ENCODE data around the gene SIRT2. TPM values are rescaled to one million over a fixed set of nuclear protein-coding genes. Genes with fewer than 3 reads are reported as not detected.

SIRT2 gene
- polyA plus RNA-seq, 3 donors = 57.5 to 65.9 (median 64.3) TPM

DNA sequence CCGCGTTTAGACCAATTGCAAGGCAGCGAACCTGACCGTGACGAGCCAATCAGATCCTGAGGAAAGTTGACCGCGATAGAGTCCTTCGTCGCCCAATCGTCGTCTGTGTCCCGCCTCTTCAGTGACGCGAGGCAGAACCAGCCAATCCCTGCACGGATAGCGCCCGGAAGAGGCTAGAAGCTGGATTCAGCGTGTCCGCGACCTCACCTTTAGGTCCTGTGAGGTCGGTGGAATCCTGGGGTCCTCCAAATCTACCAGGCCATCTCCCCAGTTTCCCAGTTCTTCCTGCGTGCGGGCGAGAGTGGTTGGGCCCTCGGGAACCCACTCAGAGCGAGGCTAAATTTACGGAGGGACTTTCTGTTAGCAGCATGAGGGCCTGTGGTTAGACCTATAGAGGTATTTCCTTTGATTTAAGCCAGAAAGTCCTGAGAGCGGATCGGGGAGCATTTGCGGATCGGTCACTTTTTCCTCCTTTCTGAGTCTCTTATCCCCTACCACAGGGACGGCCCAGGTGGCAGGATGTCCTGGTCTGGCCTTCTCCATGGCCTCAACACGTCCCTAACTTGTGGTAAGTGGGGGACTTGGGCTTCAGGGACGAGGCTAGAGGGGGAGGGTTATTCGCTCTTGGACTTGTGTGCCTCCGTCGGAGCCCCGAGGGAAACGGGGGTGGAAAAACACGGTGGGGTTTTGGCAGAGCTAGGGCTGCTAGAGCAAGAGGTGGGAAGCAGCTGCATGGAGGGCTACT lies 31.5 kb upstream of the SIRT2 start, which contains the start of gene MRPS12:
MRPS12 (plus strand) TSS at position 169 of the 745 bp plus-strand sequence; CDS start at position 520, 351 bp downstream.
- Histone ChIP-seq H3K9ac (ENCODE audit: insufficient read depth, low read length, poor library complexity, severe bottlenecking) (peak within 1 kb of the TSS; percentile 88), H3K36me3 (replicated peaks in 1 of 2; ENCODE audit: control insufficient read depth in 1 of 2, insufficient read depth in 2 of 2, low read length in 2 of 2) (peaks cover 12 to 18% of the 10 kb centered on the region in 2 donors), H3K9me3 (replicated peaks in 1 of 2; ENCODE audit: control insufficient read depth in 1 of 2, insufficient read depth in 1 of 2, low read length in 2 of 2) (peaks cover 0 to 15% of the 10 kb centered on the region in 2 donors), H3K4me3 (replicated peaks in 1 of 3; ENCODE audit: low read depth in 2 of 3, low read length in 3 of 3) (peak within 1 kb of the TSS; percentile 70 to 92 (median 86)), H3K27me3 (ENCODE audit: control insufficient read depth in 2 of 2, insufficient read depth in 2 of 2, low read length in 2 of 2) (no peaks in the 10 kb centered on the region), H3K79me2 (ENCODE audit: insufficient read depth, low read length) (peaks cover 27% of the 10 kb centered on the region), H3K4me1 (ENCODE audit: control insufficient read depth in 1 of 2, insufficient read depth in 2 of 2, low read length in 2 of 2) (peaks cover 16 to 25% of the 10 kb centered on the region in 2 donors), H3K4me2 (replicated peaks; ENCODE audit: extremely low read depth, low read length, poor library complexity, severe bottlenecking) (peak within 1 kb of the TSS; percentile 97), H4K20me1 (ENCODE audit: insufficient read depth, low read length) (no peaks in the 10 kb centered on the region), H2AFZ (ENCODE audit: insufficient read depth, low read depth, low read length, poor library complexity, severe bottlenecking) (peak within 1 kb of the TSS; percentile 94), H3K27ac (ENCODE audit: low read depth in 1 of 2, low read length in 2 of 2) (peak within 1 kb of the TSS; percentile 69 to 96)
- Mint-ChIP-seq H3K36me3 (peaks cover 18 to 39% of the 10 kb centered on the region in 2 donors), H3K9me3 (peaks cover 11 to 22% (median 18%) of the 10 kb centered on the region in 7 donors), H3K27ac (peak within 1 kb of the TSS; percentile 94 to 98 (median 97)), H3K27me3 (ENCODE audit: low read depth in 3 of 3) (peaks cover 0 to 2% (median 0%) of the 10 kb centered on the region in 3 donors), H3K4me1 (peaks cover 15% of the 10 kb centered on the region), H3K4me3 (peak within 1 kb of the TSS; percentile 90 to 96)
- intact Hi-C loops (cut with micrococcal nuclease) = loop anchor here (1.0 to 10.0 kb wide), 4 partner anchors 32 to 526 kb away; partner anchors contain the start of genes NFKBIB (in 2 of the 2), SIRT2 (in 2 of the 2) and FAM98C (in 1 of the 2)
- peak; percentile 99 to 100 (median 99) for DNase-seq
- TF ChIP-seq, protein P1, sequence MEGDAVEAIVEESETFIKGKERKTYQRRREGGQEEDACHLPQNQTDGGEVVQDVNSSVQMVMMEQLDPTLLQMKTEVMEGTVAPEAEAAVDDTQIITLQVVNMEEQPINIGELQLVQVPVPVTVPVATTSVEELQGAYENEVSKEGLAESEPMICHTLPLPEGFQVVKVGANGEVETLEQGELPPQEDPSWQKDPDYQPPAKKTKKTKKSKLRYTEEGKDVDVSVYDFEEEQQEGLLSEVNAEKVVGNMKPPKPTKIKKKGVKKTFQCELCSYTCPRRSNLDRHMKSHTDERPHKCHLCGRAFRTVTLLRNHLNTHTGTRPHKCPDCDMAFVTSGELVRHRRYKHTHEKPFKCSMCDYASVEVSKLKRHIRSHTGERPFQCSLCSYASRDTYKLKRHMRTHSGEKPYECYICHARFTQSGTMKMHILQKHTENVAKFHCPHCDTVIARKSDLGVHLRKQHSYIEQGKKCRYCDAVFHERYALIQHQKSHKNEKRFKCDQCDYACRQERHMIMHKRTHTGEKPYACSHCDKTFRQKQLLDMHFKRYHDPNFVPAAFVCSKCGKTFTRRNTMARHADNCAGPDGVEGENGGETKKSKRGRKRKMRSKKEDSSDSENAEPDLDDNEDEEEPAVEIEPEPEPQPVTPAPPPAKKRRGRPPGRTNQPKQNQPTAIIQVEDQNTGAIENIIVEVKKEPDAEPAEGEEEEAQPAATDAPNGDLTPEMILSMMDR (IDR thresholded peaks at IDR 0.05) = no peak
- 0% methylated on average over 31 of the region's 40 CpGs for WGBS (ENCODE audit: insufficient coverage)

DNA sequence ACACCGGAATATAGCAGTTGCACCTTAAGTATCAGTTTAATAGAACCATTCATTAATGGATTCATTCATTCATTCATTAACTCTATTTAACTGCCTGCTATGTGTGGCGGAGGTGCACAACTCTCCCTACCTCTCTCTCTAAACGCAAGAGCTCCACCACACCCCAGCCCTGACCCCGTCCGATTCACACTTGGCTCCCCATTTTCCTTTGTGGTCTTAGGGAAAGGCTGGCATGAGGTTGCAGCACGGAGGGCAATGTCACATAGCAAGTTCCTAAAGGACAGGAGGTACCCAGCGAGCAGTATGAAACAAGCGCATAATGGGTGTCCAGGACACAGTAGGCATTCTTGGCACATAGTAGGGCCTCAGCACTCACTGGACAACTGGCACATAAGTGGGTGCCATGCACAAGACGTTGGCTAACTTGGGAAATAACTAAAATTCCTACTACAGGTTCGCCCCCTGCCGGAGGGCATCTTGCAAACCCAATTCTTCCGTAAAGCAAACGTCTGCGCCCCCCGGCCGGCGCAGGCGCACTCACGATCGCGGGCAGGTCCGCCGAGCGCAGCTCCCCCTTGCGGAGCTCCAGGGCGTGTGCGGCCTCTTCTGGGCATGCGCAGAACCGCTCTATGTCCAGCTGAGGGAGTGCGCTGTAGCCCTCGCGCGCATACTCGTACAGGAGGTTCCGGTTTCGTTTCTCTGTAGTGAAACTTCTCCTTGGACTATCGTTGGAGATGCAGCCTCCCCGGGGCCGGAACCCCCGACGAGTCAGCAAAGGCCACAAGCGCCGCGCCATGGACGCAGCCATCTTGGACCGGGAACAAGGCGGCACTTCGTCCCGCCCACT lies 30.7 kb upstream of the SIRT2 start, which contains the start of gene SARS2:
SARS2 (minus strand) TSS at position 835 of the 847 bp plus-strand sequence; CDS start at position 808, 27 bp downstream.
- H4K20me1 ChIP-seq (ENCODE audit: insufficient read depth, low read length) = no peaks in the 10 kb centered on the region
- no peaks in the 10 kb centered on the region for H3K27me3 ChIP-seq (ENCODE audit: control insufficient read depth in 2 of 2, insufficient read depth in 2 of 2, low read length in 2 of 2)
- H3K4me1 Mint-ChIP-seq = peaks cover 15% of the 10 kb centered on the region
- H3K4me3 Mint-ChIP-seq = peak within 1 kb of the TSS; percentile 90 to 96
- H3K9ac ChIP-seq (ENCODE audit: insufficient read depth, low read length, poor library complexity, severe bottlenecking) = peak within 1 kb of the TSS; percentile 88
- H3K9me3 ChIP-seq (replicated peaks in 1 of 2; ENCODE audit: control insufficient read depth in 1 of 2, insufficient read depth in 1 of 2, low read length in 2 of 2) = peaks cover 0 to 9% of the 10 kb centered on the region in 2 donors
- peak; percentile 94 to 97 (median 94) for DNase-seq
- H3K36me3 ChIP-seq (replicated peaks in 1 of 2; ENCODE audit: control insufficient read depth in 1 of 2, insufficient read depth in 2 of 2, low read length in 2 of 2) = peaks cover 16 to 23% of the 10 kb centered on the region in 2 donors
- under 1% methylated on average over 48 of the region's 49 CpGs for WGBS (ENCODE audit: insufficient coverage)
- H3K9me3 Mint-ChIP-seq = peaks cover 7 to 15% (median 11%) of the 10 kb centered on the region in 7 donors
- peak within 1 kb of the TSS; percentile 70 to 92 (median 86) for H3K4me3 ChIP-seq (replicated peaks in 1 of 3; ENCODE audit: low read depth in 2 of 3, low read length in 3 of 3)
- H3K4me2 ChIP-seq (replicated peaks; ENCODE audit: extremely low read depth, low read length, poor library complexity, severe bottlenecking) = peak within 1 kb of the TSS; percentile 97
- peaks cover 16 to 25% of the 10 kb centered on the region in 2 donors for H3K4me1 ChIP-seq (ENCODE audit: control insufficient read depth in 1 of 2, insufficient read depth in 2 of 2, low read length in 2 of 2)
- peak within 1 kb of the TSS; percentile 94 to 98 (median 97) for H3K27ac Mint-ChIP-seq
- intact Hi-C loops (cut with micrococcal nuclease) = loop anchor here (1.0 to 10.0 kb wide), 5 partner anchors 31 to 525 kb away; partner anchors contain the start of genes FAM98C (in 2 of the 2), NFKBIB (in 2 of the 2) and SIRT2 (in 2 of the 2)
- peaks cover 0 to 2% (median 0%) of the 10 kb centered on the region in 3 donors for H3K27me3 Mint-ChIP-seq (ENCODE audit: low read depth in 3 of 3)
- peak within 1 kb of the TSS; percentile 69 to 96 for H3K27ac ChIP-seq (ENCODE audit: low read depth in 1 of 2, low read length in 2 of 2)
- TF ChIP-seq, protein P1 (IDR thresholded peaks at IDR 0.05) = peak; percentile 100
- peaks cover 27% of the 10 kb centered on the region for H3K79me2 ChIP-seq (ENCODE audit: insufficient read depth, low read length)
- H2AFZ ChIP-seq (ENCODE audit: insufficient read depth, low read depth, low read length, poor library complexity, severe bottlenecking) = peak within 1 kb of the TSS; percentile 94
- H3K36me3 Mint-ChIP-seq = peaks cover 23 to 47% of the 10 kb centered on the region in 2 donors
